HCT116 (cell line): ENCODE measurements around the gene PTPN4. TPM values are rescaled to one million over a fixed set of nuclear protein-coding genes. Genes with fewer than 3 reads are reported as not detected.

Experiments used
- ATAC-seq: fragments of 200-7000 bp; cut with Tn5 transposase; 2 replicates; pipeline ENCODE4 v1.9.1; 2020; ENCODE audit warnings: mild to moderate bottlenecking, moderate library complexity
- BruUV-seq: library from RNA; stranded (reverse); fragments of 400-500 nt; replicated peaks from 2 replicates; lab custom pipeline; 2021; lab: Mats Ljungman, UMichigan
- CTCF ChIA-PET: fragments of 300-600 bp; sonication (Branson Sonifier 250); formaldehyde crosslinking; loops from one replicate; lab custom pipeline; 2021; ENCODE audit warnings: antibody characterized with exemption; lab: Charles Lee
- POLR2A ChIA-PET: fragments of 300-600, 350-600 bp; sonication (Branson Sonifier 250); formaldehyde crosslinking; loops from one replicate; lab custom pipeline; 2021; ENCODE audit warnings: antibody characterized with exemption; lab: Charles Lee
- RAD21 ChIA-PET, 2 experiments: fragments of 300-600 bp; sonication (Branson Sonifier 250); formaldehyde crosslinking; loops; one replicate each; lab custom pipeline; 2023; ENCODE audit warnings: low total read pairs in 2 of 2; ENCODE audit not compliant: uncharacterized antibody in 2 of 2, unreplicated experiment in 2 of 2, low non-redundant PET in 1 of 2; lab: Charles Lee
- DNase-seq: peaks from one replicate; pipeline ENCODE4 v3.0.0-alpha.2; 2010; ENCODE audit warnings: low read depth, low spot score
- H2AFZ ChIP-seq: fragments of 200-600 bp; shearing (Covaris generic), sonication (generic); 2 replicates; pipeline ENCODE4 v1.6.1; 2017; ENCODE audit warnings: low read depth, mixed run types, mixed read lengths, antibody characterized with exemption, low read length; ENCODE audit not compliant: poor library complexity, severe bottlenecking
- H3K27ac ChIP-seq: 2 replicates; pipeline ENCODE4 v1.5.1; 2012; ENCODE audit warnings: low read depth, low read length
- H3K27me3 ChIP-seq: fragments of 200-600 bp; sonication (generic); 2 replicates; pipeline ENCODE4 v1.6.1; 2016; ENCODE audit warnings: mixed run types, low read length, mixed read lengths; ENCODE audit not compliant: insufficient read depth
- H3K36me3 ChIP-seq, 2 experiments: fragments of 200-500 bp in 1 of 2; fragments of 200-600 bp in 1 of 2; sonication (Bioruptor generic) in 1 of 2; sonication (generic) in 1 of 2; 2 replicates each; pipeline versions ENCODE4 v1.5.1 to v1.6.1; 2014 to 2016; ENCODE audit warnings: low read length in 2 of 2, inconsistent platforms in 1 of 2, mixed read lengths in 1 of 2, mixed run types in 1 of 2; ENCODE audit not compliant: insufficient read depth in 2 of 2, control insufficient read depth in 1 of 2
- H3K4me1 ChIP-seq, 2 experiments: fragments of 200-600 bp in 1 of 2; sonication (generic) in 1 of 2; 2 replicates each; pipeline versions ENCODE4 v1.5.1 to v1.6.1; 2012 to 2017; ENCODE audit warnings: low read length in 2 of 2, inconsistent platforms in 1 of 2, mild to moderate bottlenecking in 1 of 2, mixed read lengths in 1 of 2, mixed run types in 1 of 2, moderate library complexity in 1 of 2; ENCODE audit not compliant: insufficient read depth in 2 of 2, control insufficient read depth in 1 of 2
- H3K4me2 ChIP-seq: fragments of 200-600 bp; sonication (generic); 2 replicates; pipeline ENCODE4 v1.6.1; 2017; ENCODE audit warnings: mixed run types, low read length, mixed read lengths
- H3K4me3 ChIP-seq, 2 experiments: fragments of 200-600 bp in 1 of 2; sonication (generic) in 1 of 2; replicated peaks in 1 of 2; 2 replicates each; pipeline ENCODE4 v1.5.1; 2011 to 2016; ENCODE audit warnings: low read length in 2 of 2, control low read depth in 1 of 2, low read depth in 1 of 2, mild to moderate bottlenecking in 1 of 2, mixed read lengths in 1 of 2, mixed run types in 1 of 2
- H3K79me2 ChIP-seq: fragments of 200-600 bp; sonication (generic); 2 replicates; pipeline ENCODE4 v1.6.1; 2017; ENCODE audit warnings: mild to moderate bottlenecking, mixed run types, low read length, moderate library complexity, mixed read lengths; ENCODE audit not compliant: insufficient read depth
- H3K9ac ChIP-seq: fragments of 200-600 bp; sonication (generic); 2 replicates; pipeline ENCODE4 v1.6.1; 2016; ENCODE audit warnings: low read length, mixed read lengths
- H3K9me2 ChIP-seq: fragments of 200-600 bp; sonication (generic), shearing (Covaris generic); 2 replicates; pipeline ENCODE4 v1.6.1; 2017; ENCODE audit warnings: mixed run types, mild to moderate bottlenecking, moderate library complexity; ENCODE audit not compliant: insufficient read depth
- H3K9me3 ChIP-seq, 2 experiments: fragments of 200-500 bp in 1 of 2; fragments of 200-600 bp in 1 of 2; sonication (Bioruptor generic) in 1 of 2; sonication (generic) in 1 of 2; 2 replicates each; pipeline ENCODE4 v1.6.1; 2014 to 2017; ENCODE audit warnings: low read length in 2 of 2, mixed read lengths in 2 of 2, inconsistent platforms in 1 of 2, low read depth in 1 of 2, mild to moderate bottlenecking in 1 of 2, mixed run types in 1 of 2, moderate library complexity in 1 of 2; ENCODE audit not compliant: control insufficient read depth in 1 of 2, insufficient read depth in 1 of 2
- H4K20me1 ChIP-seq: fragments of 200-600 bp; sonication (generic), shearing (Covaris generic); 2 replicates; pipeline ENCODE4 v1.6.1; 2017; ENCODE audit warnings: mixed run types, mild to moderate bottlenecking, moderate library complexity; ENCODE audit not compliant: insufficient read depth
- CEBPB ChIP-seq: IDR thresholded peaks from 2 replicates; pipeline ENCODE4 v1.6.1; 2012; ENCODE audit warnings: low read depth
- EGR1 ChIP-seq: IDR thresholded peaks from 2 replicates; pipeline ENCODE4 v1.6.1; 2012; ENCODE audit warnings: low read depth
- ELF1 ChIP-seq: IDR thresholded peaks from 2 replicates; pipeline ENCODE4 v1.6.1; 2012; ENCODE audit warnings: low read depth, borderline replicate concordance
- EZH2 ChIP-seq: fragments of 200-600 bp; sonication (generic); IDR thresholded peaks from 2 replicates; pipeline ENCODE4 v1.6.1; 2017; ENCODE audit warnings: antibody characterized with exemption, mixed run types
- EZH2phosphoT487 ChIP-seq: fragments of 200-600 bp; IDR thresholded peaks from 2 replicates; pipeline ENCODE4 v1.6.1; 2018; ENCODE audit warnings: antibody characterized with exemption, borderline replicate concordance
- FOSL1 ChIP-seq: IDR thresholded peaks from 2 replicates; pipeline ENCODE4 v1.6.1; 2012; ENCODE audit warnings: low read depth
- JUND ChIP-seq: IDR thresholded peaks from 2 replicates; pipeline ENCODE4 v1.6.1; 2012
- POLR2AphosphoS5 ChIP-seq: IDR thresholded peaks from 2 replicates; pipeline ENCODE4 v1.6.1; 2011; ENCODE audit warnings: mild to moderate bottlenecking, low read depth, low read length, moderate library complexity
- RAD21 ChIP-seq: IDR thresholded peaks from 2 replicates; pipeline ENCODE4 v1.6.1; 2012; ENCODE audit warnings: low read depth, mild to moderate bottlenecking
- SP1 ChIP-seq: IDR thresholded peaks from 2 replicates; pipeline ENCODE4 v1.6.1; 2012; ENCODE audit warnings: low read depth
- SRF ChIP-seq: IDR thresholded peaks from 2 replicates; pipeline ENCODE4 v1.6.1; 2012; ENCODE audit warnings: low read depth
- TCF7L2 ChIP-seq: IDR thresholded peaks from 2 replicates; pipeline ENCODE4 v1.7.0; 2011; ENCODE audit warnings: borderline replicate concordance, inconsistent platforms; ENCODE audit not compliant: insufficient read depth, insufficient read length; ENCODE audit errors: extremely low read depth
- ZFX ChIP-seq: fragments of 450-650 bp; IDR thresholded peaks from 2 replicates; pipeline ENCODE4 v1.6.1; 2017
- ZNF274 ChIP-seq: fragments of 200-500 bp; sonication (Bioruptor generic); IDR thresholded peaks from 2 replicates; pipeline ENCODE4 v1.6.1; 2014; ENCODE audit warnings: mild to moderate bottlenecking, low read depth, low read length, inconsistent platforms
- intact Hi-C: fragments of 100-400 bp; cut with micrococcal nuclease; formaldehyde crosslinking; loops from 2 replicates; pipeline ENCODE4 v1.10.0; 2022
- total RNA-seq: library from RNA; stranded (reverse); gene quantifications from one replicate; pipeline ENCODE4 v1.2.1, GENCODE V29; 2021; ENCODE audit not compliant: unreplicated experiment
- TF ChIP-seq, protein P1 (sequence below): IDR thresholded peaks from 2 replicates; pipeline ENCODE4 v1.6.1; 2011; ENCODE audit warnings: mild to moderate bottlenecking, low read length, moderate library complexity; ENCODE audit not compliant: insufficient replicate concordance; ENCODE audit errors: extremely low read depth
- TF ChIP-seq, protein P2 (sequence below): IDR thresholded peaks from 2 replicates; pipeline ENCODE4 v1.6.1; 2012
- TF ChIP-seq, protein P3 (sequence below): IDR thresholded peaks from 2 replicates; pipeline ENCODE4 v1.6.1; 2012; ENCODE audit warnings: low read depth
- TF ChIP-seq, protein P4 (sequence below), 3 experiments: fragments of 200-600 bp in 1 of 3; sonication (generic) in 1 of 3; IDR thresholded peaks in 2 of 3; conservative IDR thresholded peaks in 1 of 3; 2 replicates each; pipeline ENCODE4 v1.5.1; 2012 to 2017; ENCODE audit warnings: low read depth in 2 of 3, low read length in 2 of 3, antibody characterized with exemption in 1 of 3, borderline replicate concordance in 1 of 3, control low read depth in 1 of 3, mild to moderate bottlenecking in 1 of 3, mixed read lengths in 1 of 3, mixed run types in 1 of 3, moderate library complexity in 1 of 3; ENCODE audit not compliant: insufficient read depth in 1 of 3

The PTPN4 gene
- total RNA-seq, 1 experiment from 2014 or later: 38.4 TPM

DNA sequence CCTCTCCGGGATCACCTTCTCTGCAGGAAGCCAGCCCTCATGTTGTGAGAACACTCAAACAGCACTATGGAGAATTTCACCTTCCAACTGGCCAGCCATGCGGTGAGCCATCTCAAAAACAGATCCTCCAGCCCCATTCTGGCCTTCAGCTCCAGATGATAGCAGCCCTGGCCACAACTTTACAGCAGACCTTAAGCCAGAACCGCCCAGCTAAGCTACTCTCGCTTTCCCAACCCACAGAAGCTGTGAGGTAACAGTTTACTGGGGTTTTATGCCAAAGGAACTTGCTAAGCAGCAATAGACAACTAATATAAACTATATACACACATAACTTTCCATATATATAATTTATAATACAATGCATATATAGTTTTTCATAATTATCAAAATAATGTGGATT, 11.6 kb upstream of the PTPN4 start:
- no peaks in the 10 kb centered on the region for H3K27me3 ChIP-seq
- H4K20me1 ChIP-seq: no peaks in the 10 kb centered on the region
- RAD21 ChIA-PET: no interaction called here
- no peak overlapping the region for H3K4me3 ChIP-seq
- no peaks in the 10 kb centered on the region for H3K9me3 ChIP-seq
- ATAC-seq (no peak), DNase-seq (no peak)
- no peaks in the 10 kb centered on the region for H3K79me2 ChIP-seq
- no peak overlapping the region for H3K4me2 ChIP-seq
- no peak overlapping the region for H2AFZ ChIP-seq
- peaks cover 13 to 37% of the 10 kb centered on the region in 2 experiments for H3K4me1 ChIP-seq
- intact Hi-C loops: no loop called here
- CTCF ChIA-PET: no interaction called here
- POLR2A ChIA-PET: no interaction called here
- H3K27ac ChIP-seq: no peak overlapping the region
- no peaks in the 10 kb centered on the region for H3K9me2 ChIP-seq
- no peak overlapping the region for H3K9ac ChIP-seq
- no peak for TF ChIP-seq POLR2AphosphoS5
- no peak for TF ChIP-seq JUND
- no peak for TF ChIP-seq RAD21
- no peak for TF ChIP-seq ZNF274
- no peak for TF ChIP-seq EZH2
- TF ChIP-seq, protein P1, sequence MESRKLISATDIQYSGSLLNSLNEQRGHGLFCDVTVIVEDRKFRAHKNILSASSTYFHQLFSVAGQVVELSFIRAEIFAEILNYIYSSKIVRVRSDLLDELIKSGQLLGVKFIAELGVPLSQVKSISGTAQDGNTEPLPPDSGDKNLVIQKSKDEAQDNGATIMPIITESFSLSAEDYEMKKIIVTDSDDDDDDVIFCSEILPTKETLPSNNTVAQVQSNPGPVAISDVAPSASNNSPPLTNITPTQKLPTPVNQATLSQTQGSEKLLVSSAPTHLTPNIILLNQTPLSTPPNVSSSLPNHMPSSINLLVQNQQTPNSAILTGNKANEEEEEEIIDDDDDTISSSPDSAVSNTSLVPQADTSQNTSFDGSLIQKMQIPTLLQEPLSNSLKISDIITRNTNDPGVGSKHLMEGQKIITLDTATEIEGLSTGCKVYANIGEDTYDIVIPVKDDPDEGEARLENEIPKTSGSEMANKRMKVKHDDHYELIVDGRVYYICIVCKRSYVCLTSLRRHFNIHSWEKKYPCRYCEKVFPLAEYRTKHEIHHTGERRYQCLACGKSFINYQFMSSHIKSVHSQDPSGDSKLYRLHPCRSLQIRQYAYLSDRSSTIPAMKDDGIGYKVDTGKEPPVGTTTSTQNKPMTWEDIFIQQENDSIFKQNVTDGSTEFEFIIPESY: no peak
- no peak for TF ChIP-seq EGR1
- TF ChIP-seq, protein P2, sequence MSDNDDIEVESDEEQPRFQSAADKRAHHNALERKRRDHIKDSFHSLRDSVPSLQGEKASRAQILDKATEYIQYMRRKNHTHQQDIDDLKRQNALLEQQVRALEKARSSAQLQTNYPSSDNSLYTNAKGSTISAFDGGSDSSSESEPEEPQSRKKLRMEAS: no peak
- TF ChIP-seq EZH2phosphoT487: no peak
- TF ChIP-seq SRF: no peak
- TF ChIP-seq ELF1: no peak
- no peak for TF ChIP-seq SP1
- TF ChIP-seq, protein P3, sequence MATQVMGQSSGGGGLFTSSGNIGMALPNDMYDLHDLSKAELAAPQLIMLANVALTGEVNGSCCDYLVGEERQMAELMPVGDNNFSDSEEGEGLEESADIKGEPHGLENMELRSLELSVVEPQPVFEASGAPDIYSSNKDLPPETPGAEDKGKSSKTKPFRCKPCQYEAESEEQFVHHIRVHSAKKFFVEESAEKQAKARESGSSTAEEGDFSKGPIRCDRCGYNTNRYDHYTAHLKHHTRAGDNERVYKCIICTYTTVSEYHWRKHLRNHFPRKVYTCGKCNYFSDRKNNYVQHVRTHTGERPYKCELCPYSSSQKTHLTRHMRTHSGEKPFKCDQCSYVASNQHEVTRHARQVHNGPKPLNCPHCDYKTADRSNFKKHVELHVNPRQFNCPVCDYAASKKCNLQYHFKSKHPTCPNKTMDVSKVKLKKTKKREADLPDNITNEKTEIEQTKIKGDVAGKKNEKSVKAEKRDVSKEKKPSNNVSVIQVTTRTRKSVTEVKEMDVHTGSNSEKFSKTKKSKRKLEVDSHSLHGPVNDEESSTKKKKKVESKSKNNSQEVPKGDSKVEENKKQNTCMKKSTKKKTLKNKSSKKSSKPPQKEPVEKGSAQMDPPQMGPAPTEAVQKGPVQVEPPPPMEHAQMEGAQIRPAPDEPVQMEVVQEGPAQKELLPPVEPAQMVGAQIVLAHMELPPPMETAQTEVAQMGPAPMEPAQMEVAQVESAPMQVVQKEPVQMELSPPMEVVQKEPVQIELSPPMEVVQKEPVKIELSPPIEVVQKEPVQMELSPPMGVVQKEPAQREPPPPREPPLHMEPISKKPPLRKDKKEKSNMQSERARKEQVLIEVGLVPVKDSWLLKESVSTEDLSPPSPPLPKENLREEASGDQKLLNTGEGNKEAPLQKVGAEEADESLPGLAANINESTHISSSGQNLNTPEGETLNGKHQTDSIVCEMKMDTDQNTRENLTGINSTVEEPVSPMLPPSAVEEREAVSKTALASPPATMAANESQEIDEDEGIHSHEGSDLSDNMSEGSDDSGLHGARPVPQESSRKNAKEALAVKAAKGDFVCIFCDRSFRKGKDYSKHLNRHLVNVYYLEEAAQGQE: no peak
- no peak for TF ChIP-seq ZFX
- TF ChIP-seq TCF7L2: no peak
- no peak for TF ChIP-seq FOSL1
- TF ChIP-seq, protein P4, sequence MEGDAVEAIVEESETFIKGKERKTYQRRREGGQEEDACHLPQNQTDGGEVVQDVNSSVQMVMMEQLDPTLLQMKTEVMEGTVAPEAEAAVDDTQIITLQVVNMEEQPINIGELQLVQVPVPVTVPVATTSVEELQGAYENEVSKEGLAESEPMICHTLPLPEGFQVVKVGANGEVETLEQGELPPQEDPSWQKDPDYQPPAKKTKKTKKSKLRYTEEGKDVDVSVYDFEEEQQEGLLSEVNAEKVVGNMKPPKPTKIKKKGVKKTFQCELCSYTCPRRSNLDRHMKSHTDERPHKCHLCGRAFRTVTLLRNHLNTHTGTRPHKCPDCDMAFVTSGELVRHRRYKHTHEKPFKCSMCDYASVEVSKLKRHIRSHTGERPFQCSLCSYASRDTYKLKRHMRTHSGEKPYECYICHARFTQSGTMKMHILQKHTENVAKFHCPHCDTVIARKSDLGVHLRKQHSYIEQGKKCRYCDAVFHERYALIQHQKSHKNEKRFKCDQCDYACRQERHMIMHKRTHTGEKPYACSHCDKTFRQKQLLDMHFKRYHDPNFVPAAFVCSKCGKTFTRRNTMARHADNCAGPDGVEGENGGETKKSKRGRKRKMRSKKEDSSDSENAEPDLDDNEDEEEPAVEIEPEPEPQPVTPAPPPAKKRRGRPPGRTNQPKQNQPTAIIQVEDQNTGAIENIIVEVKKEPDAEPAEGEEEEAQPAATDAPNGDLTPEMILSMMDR (IDR thresholded peaks at IDR 0.05 in 2 of 3, conservative IDR thresholded peaks at IDR 0.05 in 1 of 3; ENCODE audit: borderline replicate concordance in 1 of 3, insufficient read depth in 1 of 3, low read depth in 2 of 3, low read length in 2 of 3): no peak
- no peak for TF ChIP-seq CEBPB
- no TSS peak for BruUV-seq
- H3K36me3 ChIP-seq: no peaks in the 10 kb centered on the region
